Liver (tissue), 3 donors: Measurements from ENCODE around the gene CTU1.

Source experiments
- ATF3 ChIP-seq: IDR thresholded peaks from 2 replicates; pipeline ENCODE4 v1.6.1; 2016; ENCODE audit warnings: antibody characterized with exemption
- FOXA1 ChIP-seq: IDR thresholded peaks from 2 replicates; pipeline ENCODE4 v1.6.1; 2016; ENCODE audit warnings: antibody characterized with exemption
- GABPA ChIP-seq, 2 donors: IDR thresholded peaks in 1 of 2; conservative IDR thresholded peaks in 1 of 2; 2 replicates each; pipeline ENCODE4 v1.6.1; 2016; ENCODE audit warnings: antibody characterized with exemption in 2 of 2, mild to moderate bottlenecking in 1 of 2, moderate library complexity in 1 of 2
- HNF4A ChIP-seq, 2 donors: conservative IDR thresholded peaks; 2 replicates each; pipeline ENCODE4 v1.6.1; 2016; ENCODE audit warnings: antibody characterized with exemption in 2 of 2, mild to moderate bottlenecking in 2 of 2
- HNF4G ChIP-seq: IDR thresholded peaks from 2 replicates; pipeline ENCODE4 v1.6.1; 2016; ENCODE audit warnings: antibody characterized with exemption
- JUND ChIP-seq, 2 donors: IDR thresholded peaks; 2 replicates each; pipeline ENCODE4 v1.6.1; 2016; ENCODE audit warnings: antibody characterized with exemption in 2 of 2
- RAD21 ChIP-seq, 2 donors: IDR thresholded peaks; 2 replicates each; pipeline ENCODE4 v1.6.1; 2016; ENCODE audit warnings: antibody characterized with exemption in 2 of 2, mild to moderate bottlenecking in 2 of 2
- SP1 ChIP-seq: IDR thresholded peaks from 2 replicates; pipeline ENCODE4 v1.6.1; 2018; ENCODE audit warnings: antibody characterized with exemption, mild to moderate bottlenecking
- TAF1 ChIP-seq: conservative IDR thresholded peaks from 2 replicates; pipeline ENCODE4 v1.6.1; 2016; ENCODE audit warnings: antibody characterized with exemption, mild to moderate bottlenecking
- YY1 ChIP-seq: IDR thresholded peaks from 2 replicates; pipeline ENCODE4 v1.6.1; 2016; ENCODE audit warnings: antibody characterized with exemption, mild to moderate bottlenecking
- TF ChIP-seq, protein P1 (sequence below): IDR thresholded peaks from 2 replicates; pipeline ENCODE4 v1.6.1; 2016; ENCODE audit warnings: antibody characterized with exemption
- TF ChIP-seq, protein P2 (sequence below): fragments of 150-350 bp; IDR thresholded peaks from 2 replicates; pipeline ENCODE4 v1.5.1; 2017; ENCODE audit warnings: improper control_type of control experiment, low read depth, low read length; ENCODE audit not compliant: missing input control
- TF ChIP-seq, protein P3 (sequence below): IDR thresholded peaks from 2 replicates; pipeline ENCODE4 v1.6.1; 2016; ENCODE audit warnings: antibody characterized with exemption, mild to moderate bottlenecking
- donor health status: healthy.
- donor health status: healthy.

DNA sequence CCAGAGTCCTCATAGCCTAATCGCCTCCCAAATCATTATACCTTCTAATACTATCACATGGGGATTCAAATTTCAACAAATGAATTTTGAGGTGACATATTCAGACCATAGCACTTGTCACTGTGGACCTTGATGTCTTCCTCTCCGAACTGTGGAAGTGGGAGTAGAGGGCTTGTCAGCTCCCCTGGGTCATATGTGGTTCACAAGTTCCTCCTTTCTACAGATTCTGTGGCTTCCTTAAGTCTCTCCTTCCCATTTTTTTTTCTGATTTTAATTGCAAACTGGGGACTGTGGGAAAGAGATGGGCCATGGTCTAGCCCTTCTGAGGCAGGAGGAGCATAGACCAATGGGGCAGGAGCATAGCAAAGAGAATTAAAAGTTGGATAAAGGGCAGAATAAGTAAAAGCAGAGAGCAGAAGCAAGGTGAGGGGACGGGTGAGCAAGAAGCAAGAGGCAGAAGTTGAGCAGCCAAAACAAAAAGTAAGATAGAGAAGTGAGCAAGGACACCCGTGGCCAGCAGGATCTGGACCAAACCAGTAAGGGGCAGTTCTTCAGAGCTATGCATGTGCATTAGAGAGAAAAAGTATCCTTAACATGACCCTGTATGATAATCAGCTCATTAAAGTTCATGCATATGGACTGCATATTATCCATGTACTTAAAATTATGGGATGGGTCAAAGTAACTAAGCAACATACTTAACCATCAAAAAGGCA lies 31.2 kb upstream of the CTU1 start:
- TF ChIP-seq, protein P1, sequence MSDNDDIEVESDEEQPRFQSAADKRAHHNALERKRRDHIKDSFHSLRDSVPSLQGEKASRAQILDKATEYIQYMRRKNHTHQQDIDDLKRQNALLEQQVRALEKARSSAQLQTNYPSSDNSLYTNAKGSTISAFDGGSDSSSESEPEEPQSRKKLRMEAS = no peak
- TF ChIP-seq, protein P2, sequence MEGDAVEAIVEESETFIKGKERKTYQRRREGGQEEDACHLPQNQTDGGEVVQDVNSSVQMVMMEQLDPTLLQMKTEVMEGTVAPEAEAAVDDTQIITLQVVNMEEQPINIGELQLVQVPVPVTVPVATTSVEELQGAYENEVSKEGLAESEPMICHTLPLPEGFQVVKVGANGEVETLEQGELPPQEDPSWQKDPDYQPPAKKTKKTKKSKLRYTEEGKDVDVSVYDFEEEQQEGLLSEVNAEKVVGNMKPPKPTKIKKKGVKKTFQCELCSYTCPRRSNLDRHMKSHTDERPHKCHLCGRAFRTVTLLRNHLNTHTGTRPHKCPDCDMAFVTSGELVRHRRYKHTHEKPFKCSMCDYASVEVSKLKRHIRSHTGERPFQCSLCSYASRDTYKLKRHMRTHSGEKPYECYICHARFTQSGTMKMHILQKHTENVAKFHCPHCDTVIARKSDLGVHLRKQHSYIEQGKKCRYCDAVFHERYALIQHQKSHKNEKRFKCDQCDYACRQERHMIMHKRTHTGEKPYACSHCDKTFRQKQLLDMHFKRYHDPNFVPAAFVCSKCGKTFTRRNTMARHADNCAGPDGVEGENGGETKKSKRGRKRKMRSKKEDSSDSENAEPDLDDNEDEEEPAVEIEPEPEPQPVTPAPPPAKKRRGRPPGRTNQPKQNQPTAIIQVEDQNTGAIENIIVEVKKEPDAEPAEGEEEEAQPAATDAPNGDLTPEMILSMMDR = no peak
- TF ChIP-seq ATF3 (no peak), JUND (IDR thresholded peaks at IDR 0.05) (no peak), TAF1 (no peak), HNF4G (no peak), SP1 (no peak), GABPA (IDR thresholded peaks at IDR 0.05 in 1 of 2, conservative IDR thresholded peaks at IDR 0.05 in 1 of 2) (no peak), RAD21 (IDR thresholded peaks at IDR 0.05) (no peak), YY1 (no peak), FOXA1 (no peak), HNF4A (conservative IDR thresholded peaks at IDR 0.05) (no peak)
- TF ChIP-seq, protein P3, sequence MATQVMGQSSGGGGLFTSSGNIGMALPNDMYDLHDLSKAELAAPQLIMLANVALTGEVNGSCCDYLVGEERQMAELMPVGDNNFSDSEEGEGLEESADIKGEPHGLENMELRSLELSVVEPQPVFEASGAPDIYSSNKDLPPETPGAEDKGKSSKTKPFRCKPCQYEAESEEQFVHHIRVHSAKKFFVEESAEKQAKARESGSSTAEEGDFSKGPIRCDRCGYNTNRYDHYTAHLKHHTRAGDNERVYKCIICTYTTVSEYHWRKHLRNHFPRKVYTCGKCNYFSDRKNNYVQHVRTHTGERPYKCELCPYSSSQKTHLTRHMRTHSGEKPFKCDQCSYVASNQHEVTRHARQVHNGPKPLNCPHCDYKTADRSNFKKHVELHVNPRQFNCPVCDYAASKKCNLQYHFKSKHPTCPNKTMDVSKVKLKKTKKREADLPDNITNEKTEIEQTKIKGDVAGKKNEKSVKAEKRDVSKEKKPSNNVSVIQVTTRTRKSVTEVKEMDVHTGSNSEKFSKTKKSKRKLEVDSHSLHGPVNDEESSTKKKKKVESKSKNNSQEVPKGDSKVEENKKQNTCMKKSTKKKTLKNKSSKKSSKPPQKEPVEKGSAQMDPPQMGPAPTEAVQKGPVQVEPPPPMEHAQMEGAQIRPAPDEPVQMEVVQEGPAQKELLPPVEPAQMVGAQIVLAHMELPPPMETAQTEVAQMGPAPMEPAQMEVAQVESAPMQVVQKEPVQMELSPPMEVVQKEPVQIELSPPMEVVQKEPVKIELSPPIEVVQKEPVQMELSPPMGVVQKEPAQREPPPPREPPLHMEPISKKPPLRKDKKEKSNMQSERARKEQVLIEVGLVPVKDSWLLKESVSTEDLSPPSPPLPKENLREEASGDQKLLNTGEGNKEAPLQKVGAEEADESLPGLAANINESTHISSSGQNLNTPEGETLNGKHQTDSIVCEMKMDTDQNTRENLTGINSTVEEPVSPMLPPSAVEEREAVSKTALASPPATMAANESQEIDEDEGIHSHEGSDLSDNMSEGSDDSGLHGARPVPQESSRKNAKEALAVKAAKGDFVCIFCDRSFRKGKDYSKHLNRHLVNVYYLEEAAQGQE = no peak
